Erythroblast (primary cell): ENCODE measurements around the gene HSPA12A.

Experiments
- GATA1 ChIP-seq: IDR thresholded peaks from 2 replicates; pipeline ENCODE4 v1.6.1; 2011; ENCODE audit warnings: low read depth, mild to moderate bottlenecking, control low read depth, low read length, moderate library complexity
- POLR2A ChIP-seq: IDR thresholded peaks from 2 replicates; pipeline ENCODE4 v1.6.1; 2011; ENCODE audit warnings: mild to moderate bottlenecking, low read length

DNA sequence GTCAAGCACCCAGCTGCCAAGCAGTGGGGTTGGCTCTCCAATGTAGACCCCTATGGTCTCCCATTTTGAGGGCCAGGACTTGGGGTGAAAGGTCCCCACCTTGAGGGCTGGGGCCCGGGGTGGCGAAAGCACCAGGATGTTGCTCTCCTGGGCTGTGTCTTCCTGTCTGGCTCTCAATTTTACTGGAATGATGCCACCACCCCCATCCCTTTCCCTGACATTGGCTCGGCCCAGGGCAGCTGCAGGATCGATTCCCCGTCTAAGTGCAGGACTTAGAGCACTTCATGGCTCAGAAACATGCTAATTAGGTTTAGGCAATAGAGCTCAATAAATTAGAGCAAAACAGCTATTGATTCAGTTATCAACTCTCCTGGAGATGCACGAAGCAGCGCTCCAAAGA, 27.0 kb upstream of the HSPA12A start:
- TF ChIP-seq POLR2A = no peak
- TF ChIP-seq GATA1 = no peak
